GM12878 (cell line): ENCODE results near the gene CTRB1. TPM values are rescaled to one million over a fixed set of nuclear protein-coding genes. Genes with fewer than 3 reads are reported as not detected.

Source experiments
- ATAC-seq: fragments of 200-7000 bp; cut with Tn5 transposase; 3 replicates; pipeline ENCODE4 v1.9.1; 2020; ENCODE audit warnings: mild to moderate bottlenecking, moderate library complexity
- BruUV-seq: library from RNA; stranded (reverse); fragments of 400-500 nt; replicated peaks from 2 replicates; lab custom pipeline; 2021; lab: Mats Ljungman, UMichigan
- CTCF ChIA-PET: fragments of 300-600 bp; sonication (Branson Sonifier 250); formaldehyde crosslinking; extraction: SDS; loops from one replicate; lab custom pipeline; 2021; ENCODE audit warnings: inconsistent platforms; lab: Yijun Ruan, JAX
- POLR2A ChIA-PET: fragments of 350-600 bp; formaldehyde crosslinking; extraction: SDS; loops from one replicate; lab custom pipeline; 2021; ENCODE audit warnings: inconsistent platforms; lab: Charles Lee
- RAD21 ChIA-PET: fragments of 300-600 bp; sonication (Branson Sonifier 250); formaldehyde crosslinking; loops from one replicate; lab custom pipeline; 2023; ENCODE audit warnings: antibody characterized with exemption; ENCODE audit not compliant: unreplicated experiment; lab: Charles Lee
- SMC1A ChIA-PET: fragments of 300-600 bp; sonication (Branson Sonifier 250); formaldehyde crosslinking; loops from one replicate; lab custom pipeline; 2023; ENCODE audit not compliant: unreplicated experiment, uncharacterized antibody; lab: Charles Lee
- DNase-seq: peaks from one replicate; pipeline ENCODE4 v3.0.0-alpha.2; 2011; ENCODE audit warnings: low read depth, low spot score
- FAIRE-seq: peaks from 3 replicates; lab custom pipeline; 2011; peaks lifted over from hg19 to GRCh38; lab: Jason Lieb, UNC
- H2AFZ ChIP-seq: 2 replicates; pipeline ENCODE4 v1.6.0; 2011; ENCODE audit warnings: low read depth, low read length, control low read depth; ENCODE audit not compliant: control insufficient read depth
- H3K27ac ChIP-seq: 2 replicates; pipeline ENCODE4 v1.5.1; 2011; ENCODE audit warnings: control low read depth; ENCODE audit not compliant: control insufficient read depth, insufficient read depth
- H3K27me3 ChIP-seq, 2 experiments: replicated peaks in 1 of 2; 2 replicates each; pipeline versions ENCODE4 v1.6.0 to v1.6.1; 2011; ENCODE audit warnings: low read length in 1 of 2; ENCODE audit not compliant: control insufficient read depth in 2 of 2, insufficient read depth in 2 of 2
- H3K36me3 ChIP-seq, 2 experiments: 2 replicates each; pipeline ENCODE4 v1.5.1; 2011; ENCODE audit warnings: low read length in 1 of 2; ENCODE audit not compliant: control insufficient read depth in 2 of 2, insufficient read depth in 2 of 2
- H3K4me1 ChIP-seq: 2 replicates; pipeline ENCODE4 v1.6.1; 2011; ENCODE audit warnings: mild to moderate bottlenecking, low read length, moderate library complexity, mixed read lengths; ENCODE audit not compliant: control insufficient read depth, insufficient read depth
- H3K4me2 ChIP-seq: 2 replicates; pipeline ENCODE4 v1.6.0; 2011; ENCODE audit warnings: control low read depth; ENCODE audit not compliant: control insufficient read depth, insufficient read depth
- H3K4me3 ChIP-seq: fragments of 200-600 bp; sonication (generic); 2 replicates; pipeline ENCODE4 v1.5.1; 2016
- H3K79me2 ChIP-seq: 2 replicates; pipeline ENCODE4 v1.6.0; 2011; ENCODE audit warnings: low read length; ENCODE audit not compliant: control insufficient read depth, insufficient read depth
- H3K9ac ChIP-seq: 2 replicates; pipeline ENCODE4 v1.8.0; 2011; ENCODE audit warnings: low read length, control low read depth, mixed read lengths; ENCODE audit not compliant: control insufficient read depth, insufficient read depth
- H3K9me3 ChIP-seq: replicated peaks from 3 replicates; pipeline ENCODE4 v1.5.1; 2011; ENCODE audit warnings: mild to moderate bottlenecking, low read length; ENCODE audit not compliant: control insufficient read depth, insufficient read depth
- H4K20me1 ChIP-seq: 2 replicates; pipeline ENCODE4 v1.6.0; 2011; ENCODE audit not compliant: control insufficient read depth, insufficient read depth
- CEBPB ChIP-seq, 2 experiments: fragments of 150-350 bp in 1 of 2; IDR thresholded peaks; 2 replicates each; pipeline ENCODE4 v1.6.1; 2012 to 2014; ENCODE audit warnings: low read depth in 2 of 2, low read length in 2 of 2, borderline replicate concordance in 1 of 2, inconsistent platforms in 1 of 2
- MTA3 ChIP-seq: IDR thresholded peaks from 2 replicates; pipeline ENCODE4 v1.6.1; 2012; ENCODE audit warnings: low read length, inconsistent platforms, borderline replicate concordance
- NBN ChIP-seq: fragments of 450-650 bp; IDR thresholded peaks from 2 replicates; pipeline ENCODE4 v1.6.1; 2016
- SIX5 ChIP-seq: IDR thresholded peaks from 2 replicates; pipeline ENCODE4 v1.6.1; 2011; ENCODE audit warnings: mild to moderate bottlenecking, low read depth, low read length, moderate library complexity; ENCODE audit not compliant: severe bottlenecking
- SKIL ChIP-seq: fragments of 450-650 bp; IDR thresholded peaks from 2 replicates; pipeline ENCODE4 v1.6.1; 2017; ENCODE audit warnings: mild to moderate bottlenecking, low read depth, inconsistent platforms; ENCODE audit not compliant: poor library complexity, severe bottlenecking
- SRF ChIP-seq, 2 experiments: IDR thresholded peaks; 2 replicates each; pipeline ENCODE4 v1.6.1; 2011; ENCODE audit warnings: low read depth in 2 of 2, low read length in 2 of 2, mild to moderate bottlenecking in 1 of 2, moderate library complexity in 1 of 2
- ZNF207 ChIP-seq: fragments of 450-650 bp; IDR thresholded peaks from 2 replicates; pipeline ENCODE4 v1.6.1; 2014; ENCODE audit warnings: antibody characterized with exemption, mild to moderate bottlenecking, borderline replicate concordance
- ZZZ3 ChIP-seq: IDR thresholded peaks from 2 replicates; pipeline ENCODE4 v1.6.1; 2011; ENCODE audit warnings: low read depth; ENCODE audit not compliant: control insufficient read depth, insufficient read length
- WGBS: methylation state at CpG from one replicate; pipeline ENCODE4 v1.1.6; 2016; ENCODE audit warnings: low lambda C conversion rate; ENCODE audit not compliant: insufficient replicate concordance, insufficient coverage; ENCODE audit errors: missing lambda C conversion rate; 5-methylcytosine and 5-hydroxymethylcytosine counted together
- in situ Hi-C: fragments of 300-500 bp; cut with MboI; formaldehyde crosslinking; loops from 9 replicates; pipeline ENCODE4 v1.14.3; 2018; ENCODE audit warnings: mixed read lengths
- intact Hi-C: fragments of 100-400 bp; cut with micrococcal nuclease; formaldehyde crosslinking; loops from one replicate; pipeline ENCODE4 v1.14.2; 2022; ENCODE audit not compliant: unreplicated experiment
- polyA plus RNA-seq, 11 experiments: library from polyadenylated mRNA; depleted of rRNA in 4 of 11; unstranded in 6 of 11; stranded (reverse) in 5 of 11; fragments of >200 nt; fragmentation: Nextera tagmentation in 4 of 11; fragmentation: Illumina TruSeq in 1 of 11; extraction: Ambion mirVana in 4 of 11; extraction: Trizol in 1 of 11; gene quantifications; 1 replicate in 1 of 11; 2 replicates in 10 of 11; pipeline versions ENCODE4 v1.2.1 to v1.2.3, GENCODE V29; 2011 to 2016; ENCODE audit warnings: inconsistent platforms in 2 of 11, missing spikeins in 2 of 11, low read depth in 1 of 11
- total RNA-seq, 4 experiments: library from RNA; depleted of rRNA in 3 of 4; stranded (reverse); fragments of >200 nt in 3 of 4; fragmentation: Illumina TruSeq in 1 of 4; extraction: Trizol in 1 of 4; gene quantifications; 2 replicates each; pipeline versions ENCODE4 v1.2.1 to v1.2.3, GENCODE V29; 2013 to 2021

The CTRB1 gene
- total and polyA plus RNA-seq, 10 of the 15 experiments (the other 5 are each of a cell fraction or from before 2014, with no cell fraction given) = 0.28 to 4.4 TPM; not detected in 8

- intact Hi-C loops = loop anchor here (5.0 to 10.0 kb wide), 4 partner anchors 34 to 533 kb away; no protein-coding TSS in a partner anchor
- H2AFZ ChIP-seq = no peak overlapping the region
- ChIA-PET RAD21 (interaction anchor here (0.7 to 7.9 kb wide), 2 partner anchors 89 to 151 kb away, joined by 3 to 150 read pairs; no protein-coding TSS in a partner anchor), CTCF (interaction anchor here (3.7 to 10.6 kb wide), 4 partner anchors 33 to 173 kb away, joined by 21 to 243 read pairs (median 55); no protein-coding TSS in a partner anchor), SMC1A (no interaction called here), POLR2A (interaction anchor here (0.6 kb wide), 1 partner anchor 30 kb away, joined by 3 read pairs; no protein-coding TSS in a partner anchor)
- H3K79me2 ChIP-seq = no peaks in the 10 kb centered on the region
- ATAC-seq (no peak), FAIRE-seq (no peak), DNase-seq (no peak)
- H3K27me3 ChIP-seq = no peaks in the 10 kb centered on the region
- H3K4me2 ChIP-seq = no peak overlapping the region
- TF ChIP-seq ZNF207 (no peak), SKIL (no peak), SRF (IDR thresholded peaks at IDR 0.05; ENCODE audit: low read depth in 2 of 2, low read length in 2 of 2) (no peak), CEBPB (IDR thresholded peaks at IDR 0.05; ENCODE audit: borderline replicate concordance in 1 of 2, low read depth in 2 of 2, low read length in 2 of 2) (no peak), MTA3 (no peak), NBN (no peak), SIX5 (no peak), ZZZ3 (no peak)
- H4K20me1 ChIP-seq = no peaks in the 10 kb centered on the region
- in situ Hi-C loops = loop anchor here (5.0 kb wide), 1 partner anchor 156 kb away; no protein-coding TSS in a partner anchor
- no peaks in the 10 kb centered on the region for H3K4me1 ChIP-seq
- 90% methylated on average over 11 of the region's 11 CpGs for WGBS
- H3K27ac ChIP-seq = no peak overlapping the region
- BruUV-seq = no TSS peak
- H3K4me3 ChIP-seq = no peak overlapping the region
- no peaks in the 10 kb centered on the region for H3K9me3 ChIP-seq
- H3K36me3 ChIP-seq = no peaks in the 10 kb centered on the region; a peak in 1 of 4 replicates
- no peak overlapping the region for H3K9ac ChIP-seq
Observed at GRCh38 chr16:75231570-75231969, 12.8 kb downstream of the CTRB1 start.
